Muscle layer of duodenum (tissue), 2 donors: ENCODE data around the gene TGFBR1.

Source experiments
- H3K27ac ChIP-seq: one replicate; pipeline ENCODE4 v1.7.0; 2013; ENCODE audit warnings: mild to moderate bottlenecking, low read length
- H3K27me3 ChIP-seq: one replicate; pipeline ENCODE4 v1.7.0; 2013; ENCODE audit warnings: low read depth, mild to moderate bottlenecking, control low read depth, low read length
- H3K36me3 ChIP-seq, 2 donors: one replicate each; pipeline ENCODE4 v1.7.0; 2013; ENCODE audit warnings: low read length in 2 of 2, control low read depth in 1 of 2, mild to moderate bottlenecking in 1 of 2; ENCODE audit not compliant: insufficient read depth in 2 of 2, control insufficient read depth in 1 of 2
- H3K4me1 ChIP-seq, 2 donors: one replicate each; pipeline ENCODE4 v1.7.0; 2013; ENCODE audit warnings: low read length in 2 of 2, mild to moderate bottlenecking in 2 of 2, control low read depth in 1 of 2, moderate library complexity in 1 of 2; ENCODE audit not compliant: insufficient read depth in 2 of 2, control insufficient read depth in 1 of 2
- H3K4me3 ChIP-seq, 2 donors: one replicate each; pipeline ENCODE4 v1.7.0; 2013; ENCODE audit warnings: low read length in 2 of 2, low read depth in 1 of 2, mild to moderate bottlenecking in 1 of 2
- H3K9me3 ChIP-seq, 2 donors: one replicate each; pipeline ENCODE4 v1.7.0; 2013; ENCODE audit warnings: low read length in 2 of 2, control low read depth in 1 of 2, mild to moderate bottlenecking in 1 of 2; ENCODE audit not compliant: control insufficient read depth in 1 of 2
- donor health status: healthy.

Gene TGFBR1

GRCh38 chr9:99172124-99173091, 67.5 kb downstream of the TGFBR1 start:
- peaks cover 0 to 6% of the 10 kb centered on the region in 2 donors for H3K4me1 ChIP-seq
- no peaks in the 10 kb centered on the region for H3K36me3 ChIP-seq
- H3K27ac ChIP-seq = no peak overlapping the region
- no peak overlapping the region for H3K4me3 ChIP-seq
- no peaks in the 10 kb centered on the region for H3K27me3 ChIP-seq
- no peaks in the 10 kb centered on the region for H3K9me3 ChIP-seq

GRCh38 chr9:99173570-99174504, 68.9 kb downstream of the TGFBR1 start:
- H3K4me3 ChIP-seq = no peak overlapping the region
- no peaks in the 10 kb centered on the region for H3K36me3 ChIP-seq
- peaks cover 0 to 6% of the 10 kb centered on the region in 2 donors for H3K4me1 ChIP-seq
- no peak overlapping the region for H3K27ac ChIP-seq
- H3K27me3 ChIP-seq = no peaks in the 10 kb centered on the region
- H3K9me3 ChIP-seq = no peaks in the 10 kb centered on the region

GRCh38 chr9:99176527-99177013, 71.7 kb downstream of the TGFBR1 start:
- Histone ChIP-seq H3K4me3 (no peak overlapping the region), H3K27ac (no peak overlapping the region), H3K9me3 (no peaks in the 10 kb centered on the region), H3K36me3 (no peaks in the 10 kb centered on the region), H3K27me3 (no peaks in the 10 kb centered on the region), H3K4me1 (no peaks in the 10 kb centered on the region)

GRCh38 chr9:99177576-99178366, 72.9 kb downstream of the TGFBR1 start:
- Histone ChIP-seq H3K27me3 (no peaks in the 10 kb centered on the region), H3K9me3 (no peaks in the 10 kb centered on the region), H3K27ac (no peak overlapping the region), H3K4me3 (no peak overlapping the region), H3K36me3 (no peaks in the 10 kb centered on the region), H3K4me1 (no peaks in the 10 kb centered on the region)

- Histone ChIP-seq H3K36me3 (no peaks in the 10 kb centered on the region), H3K4me3 (no peak overlapping the region), H3K27ac (no peak overlapping the region), H3K27me3 (no peaks in the 10 kb centered on the region), H3K9me3 (no peaks in the 10 kb centered on the region), H3K4me1 (no peaks in the 10 kb centered on the region)
These were observed 74.3 kb downstream of the TGFBR1 start for GRCh38 chr9:99178912-99179872.

- no peaks in the 10 kb centered on the region for H3K9me3 ChIP-seq
- H3K4me1 ChIP-seq = peaks cover 0 to 3% of the 10 kb centered on the region in 2 donors
- H3K27me3 ChIP-seq = no peaks in the 10 kb centered on the region
- no peak overlapping the region for H3K27ac ChIP-seq
- no peaks in the 10 kb centered on the region for H3K36me3 ChIP-seq
- H3K4me3 ChIP-seq = no peak overlapping the region
These were observed 75.3 kb downstream of the TGFBR1 start for GRCh38 chr9:99180199-99180598.

GRCh38 chr9:99180662-99181061, 75.7 kb downstream of the TGFBR1 start:
- no peak overlapping the region for H3K27ac ChIP-seq
- H3K27me3 ChIP-seq = no peaks in the 10 kb centered on the region
- H3K36me3 ChIP-seq = no peaks in the 10 kb centered on the region

GRCh38 chr9:99181206-99181605, 76.3 kb downstream of the TGFBR1 start:
- Histone ChIP-seq H3K4me3 (no peak overlapping the region), H3K4me1 (peaks cover 0 to 3% of the 10 kb centered on the region in 2 donors), H3K27me3 (no peaks in the 10 kb centered on the region)

More at GRCh38 chr9:99180662-99181061, 75.7 kb downstream of the TGFBR1 start:
- H3K9me3 ChIP-seq = no peaks in the 10 kb centered on the region
- H3K4me3 ChIP-seq = no peak overlapping the region
- peaks cover 0 to 3% of the 10 kb centered on the region in 2 donors for H3K4me1 ChIP-seq

GRCh38 chr9:99181621-99182020, 76.7 kb downstream of the TGFBR1 start:
- Histone ChIP-seq H3K27ac (no peak overlapping the region), H3K9me3 (no peaks in the 10 kb centered on the region), H3K4me3 (no peak overlapping the region), H3K36me3 (no peaks in the 10 kb centered on the region), H3K27me3 (no peaks in the 10 kb centered on the region), H3K4me1 (peaks cover 0 to 3% of the 10 kb centered on the region in 2 donors)

More at GRCh38 chr9:99181206-99181605, 76.3 kb downstream of the TGFBR1 start:
- no peaks in the 10 kb centered on the region for H3K36me3 ChIP-seq
- no peaks in the 10 kb centered on the region for H3K9me3 ChIP-seq
- no peak overlapping the region for H3K27ac ChIP-seq

- Histone ChIP-seq H3K36me3 (no peaks in the 10 kb centered on the region), H3K4me3 (no peak overlapping the region), H3K27ac (no peak overlapping the region), H3K9me3 (no peaks in the 10 kb centered on the region), H3K4me1 (peaks cover 0 to 3% of the 10 kb centered on the region in 2 donors), H3K27me3 (no peaks in the 10 kb centered on the region)
These were observed 77.4 kb downstream of the TGFBR1 start for GRCh38 chr9:99182356-99182755.
